T-helper 2 cell (primary cell): ENCODE data around the gene GSTA3.
"Not testable (repeated sequence)": the region's sequence is repeated elsewhere in the genome, so short reads cannot be mapped to it uniquely, and the experiment has no call there.

Source experiments
- DNase-seq, 5 experiments: peaks; one replicate each; pipeline versions ENCODE4 v3.0.0 to v3.0.0-alpha.2; 2012 to 2022

Gene GSTA3

DNA sequence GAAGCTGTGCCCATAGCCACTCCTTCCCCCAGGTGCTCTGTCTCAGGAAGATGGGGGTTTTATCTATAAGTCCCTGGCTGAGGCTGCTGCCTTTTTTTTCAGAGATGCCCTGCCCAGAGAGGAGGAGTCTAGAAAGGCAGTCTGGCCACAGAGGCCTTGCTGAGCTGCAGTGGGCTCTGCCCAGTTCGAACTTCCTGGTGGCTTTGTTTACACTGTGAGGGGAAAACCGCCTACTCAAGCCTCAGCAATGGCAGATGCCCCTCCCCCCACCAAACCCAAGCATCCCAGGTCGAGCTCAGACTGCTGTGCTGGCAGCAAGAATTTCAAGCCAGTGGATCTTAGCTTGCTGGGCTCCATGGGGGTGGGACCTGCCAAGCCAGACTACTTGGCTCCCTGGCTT is 53.4 kb downstream of the GSTA3 start:
- not testable (repeated sequence) for DNase-seq

DNA sequence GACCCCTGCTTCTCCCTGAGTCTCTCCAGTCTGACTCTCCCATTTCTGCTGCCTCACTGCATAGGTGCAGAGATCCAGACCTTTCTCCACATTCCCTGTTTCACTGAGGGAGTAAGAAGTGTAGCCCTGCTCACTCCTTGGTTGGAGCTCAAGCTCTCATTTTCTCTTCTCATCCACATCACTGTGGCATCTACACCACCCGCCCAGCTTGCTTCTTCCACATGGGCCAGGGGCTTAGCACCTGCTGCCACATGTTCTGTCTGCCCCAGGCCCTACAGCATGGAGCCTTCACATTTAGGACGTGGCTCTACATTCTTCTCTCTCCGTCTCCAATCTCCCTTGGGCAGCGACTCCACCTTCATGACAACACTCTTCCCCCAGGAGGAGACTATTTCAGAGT is 60.4 kb downstream of the GSTA3 start:
- DNase-seq = no peak
